ENCODE data around the gene NAA20.

Gene NAA20

DNA sequence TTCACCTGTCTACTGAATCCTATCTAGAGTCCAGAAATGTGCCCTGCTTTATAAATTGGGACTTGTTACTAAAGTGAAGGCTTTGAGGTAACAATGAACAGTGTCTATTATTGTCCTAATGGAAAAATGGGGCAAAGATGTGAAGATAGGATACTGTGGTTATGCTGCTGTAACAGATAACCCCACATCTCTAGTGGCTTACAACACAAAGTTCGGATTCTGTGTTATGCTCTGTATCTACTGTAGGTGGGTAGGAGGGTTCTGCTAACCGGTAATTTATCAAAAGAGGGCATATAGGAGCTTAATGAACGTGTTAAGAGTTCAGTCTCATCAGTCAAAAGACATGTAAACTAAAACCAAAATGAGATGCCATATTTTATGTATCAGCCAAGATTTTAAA, 6.2 kb downstream of the NAA20 start:
- Mint-ChIP-seq H3K4me1 (peaks cover 41% of the 10 kb centered on the region), H3K9me3 (no peaks in the 10 kb centered on the region), H3K36me3 (ENCODE audit: low read depth) (peaks cover 27% of the 10 kb centered on the region), H3K4me3 (no peak overlapping the region), H3K27me3 (ENCODE audit: low read depth) (no peaks in the 10 kb centered on the region), H3K27ac (no peak overlapping the region)
- TF ChIP-seq, protein P1, sequence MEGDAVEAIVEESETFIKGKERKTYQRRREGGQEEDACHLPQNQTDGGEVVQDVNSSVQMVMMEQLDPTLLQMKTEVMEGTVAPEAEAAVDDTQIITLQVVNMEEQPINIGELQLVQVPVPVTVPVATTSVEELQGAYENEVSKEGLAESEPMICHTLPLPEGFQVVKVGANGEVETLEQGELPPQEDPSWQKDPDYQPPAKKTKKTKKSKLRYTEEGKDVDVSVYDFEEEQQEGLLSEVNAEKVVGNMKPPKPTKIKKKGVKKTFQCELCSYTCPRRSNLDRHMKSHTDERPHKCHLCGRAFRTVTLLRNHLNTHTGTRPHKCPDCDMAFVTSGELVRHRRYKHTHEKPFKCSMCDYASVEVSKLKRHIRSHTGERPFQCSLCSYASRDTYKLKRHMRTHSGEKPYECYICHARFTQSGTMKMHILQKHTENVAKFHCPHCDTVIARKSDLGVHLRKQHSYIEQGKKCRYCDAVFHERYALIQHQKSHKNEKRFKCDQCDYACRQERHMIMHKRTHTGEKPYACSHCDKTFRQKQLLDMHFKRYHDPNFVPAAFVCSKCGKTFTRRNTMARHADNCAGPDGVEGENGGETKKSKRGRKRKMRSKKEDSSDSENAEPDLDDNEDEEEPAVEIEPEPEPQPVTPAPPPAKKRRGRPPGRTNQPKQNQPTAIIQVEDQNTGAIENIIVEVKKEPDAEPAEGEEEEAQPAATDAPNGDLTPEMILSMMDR (IDR thresholded peaks at IDR 0.05; ENCODE audit: unreplicated experiment in 3 of 3), result no peak

DNA sequence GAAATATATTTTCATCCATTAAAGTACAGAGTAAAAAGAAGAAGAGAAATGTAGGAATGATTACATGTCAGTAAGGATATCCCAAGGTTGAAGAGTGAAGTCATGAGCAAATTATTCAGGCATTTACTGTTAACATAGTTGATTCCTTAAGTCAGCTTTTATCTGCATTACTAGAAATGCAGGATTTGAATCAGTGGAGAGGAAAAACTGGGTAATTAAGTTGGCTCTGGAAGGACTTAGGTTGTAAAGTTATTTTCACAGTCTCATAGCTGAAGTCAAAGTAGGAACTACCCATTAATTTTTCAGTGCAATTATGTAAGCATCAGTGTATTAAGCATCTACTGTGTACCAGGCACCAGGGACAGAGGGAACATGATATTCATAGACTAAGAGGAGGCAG, 7.8 kb downstream of the NAA20 start:
- H3K4me3 Mint-ChIP-seq, result no peak overlapping the region

DNA sequence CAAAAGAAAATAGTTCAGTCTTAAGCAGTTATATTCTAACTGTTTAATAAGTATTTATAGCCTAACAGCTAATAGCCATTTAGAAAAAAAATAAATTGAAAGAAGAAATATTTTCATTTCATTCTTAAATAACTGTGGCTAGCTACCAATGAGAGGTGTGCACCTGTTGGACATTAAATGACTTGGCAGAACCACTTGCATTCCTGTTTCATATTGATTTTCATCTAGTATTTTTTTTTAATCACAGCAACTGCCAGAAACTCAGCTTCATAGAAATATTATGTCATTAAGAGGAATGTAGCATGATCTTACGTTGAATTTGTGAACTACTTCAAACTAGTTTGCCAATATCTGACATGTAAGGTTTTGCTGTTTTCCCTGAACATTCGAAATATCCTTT, 10.1 kb downstream of the NAA20 start:
- H3K9me3 Mint-ChIP-seq, result no peaks in the 10 kb centered on the region
- peaks cover 35% of the 10 kb centered on the region for H3K36me3 Mint-ChIP-seq (ENCODE audit: low read depth)
- peaks cover 12% of the 10 kb centered on the region for H3K4me1 Mint-ChIP-seq
- H3K4me3 Mint-ChIP-seq, result no peak overlapping the region
- TF ChIP-seq, protein P1 (IDR thresholded peaks at IDR 0.05; ENCODE audit: unreplicated experiment in 3 of 3), result no peak
- H3K27ac Mint-ChIP-seq, result no peak overlapping the region
- no peaks in the 10 kb centered on the region for H3K27me3 Mint-ChIP-seq (ENCODE audit: low read depth)

More for the DNA sequence above, 7.8 kb downstream of the NAA20 start:
- TF ChIP-seq, protein P1 (IDR thresholded peaks at IDR 0.05; ENCODE audit: unreplicated experiment in 3 of 3), result no peak
- Mint-ChIP-seq H3K4me1 (peaks cover 31% of the 10 kb centered on the region), H3K27me3 (ENCODE audit: low read depth) (no peaks in the 10 kb centered on the region), H3K36me3 (ENCODE audit: low read depth) (peaks cover 27% of the 10 kb centered on the region), H3K9me3 (no peaks in the 10 kb centered on the region), H3K27ac (peak overlapping the region in 1 of 3 experiments; percentile 43)

DNA sequence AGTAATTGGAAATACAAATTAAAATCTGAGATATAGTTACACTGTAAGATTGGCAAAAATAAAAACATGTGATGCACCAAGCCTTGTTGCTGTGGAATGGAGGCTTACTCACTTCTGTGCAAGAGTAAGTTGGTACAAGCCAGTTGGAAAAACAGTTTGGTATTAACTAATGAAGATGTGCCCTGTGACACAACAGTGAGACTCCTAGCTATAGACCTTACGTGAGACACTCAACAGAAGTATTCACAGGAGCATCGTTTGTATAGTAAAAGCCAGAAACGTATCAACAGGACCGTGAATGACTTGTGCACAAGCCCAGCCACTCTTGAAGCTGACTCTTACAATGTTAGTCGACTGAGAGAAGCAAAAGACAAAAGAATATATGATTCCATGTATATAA, 14.6 kb downstream of the NAA20 start:
- Mint-ChIP-seq H3K27ac (no peak overlapping the region), H3K36me3 (ENCODE audit: low read depth) (peaks cover 60% of the 10 kb centered on the region), H3K4me3 (no peak overlapping the region), H3K9me3 (no peaks in the 10 kb centered on the region), H3K4me1 (peaks cover 3% of the 10 kb centered on the region), H3K27me3 (ENCODE audit: low read depth) (no peaks in the 10 kb centered on the region)
- TF ChIP-seq, protein P1 (IDR thresholded peaks at IDR 0.05; ENCODE audit: unreplicated experiment in 3 of 3), result no peak

DNA sequence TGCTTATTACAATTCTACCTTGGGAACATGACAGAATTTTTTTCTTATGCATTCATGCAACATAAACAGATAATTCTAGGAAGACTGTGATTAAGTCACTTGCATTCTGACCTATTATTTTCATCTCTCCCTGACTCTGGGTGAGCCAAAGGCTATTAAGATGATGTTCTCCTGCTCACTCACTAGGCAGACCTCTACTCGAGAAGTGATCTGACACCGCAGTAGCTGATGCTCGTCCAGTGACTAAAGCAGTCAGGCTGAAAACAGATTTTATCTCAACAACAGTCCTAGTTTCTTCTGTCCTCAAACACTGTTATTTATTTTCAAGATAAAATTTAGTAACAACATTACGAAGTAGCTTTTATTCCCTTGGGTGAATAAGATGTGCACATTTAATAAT, 17.3 kb downstream of the NAA20 start:
- no peaks in the 10 kb centered on the region for H3K9me3 Mint-ChIP-seq
- H3K4me1 Mint-ChIP-seq, result no peaks in the 10 kb centered on the region
- no peak overlapping the region for H3K27ac Mint-ChIP-seq
- H3K27me3 Mint-ChIP-seq (ENCODE audit: low read depth), result no peaks in the 10 kb centered on the region
- TF ChIP-seq, protein P1 (IDR thresholded peaks at IDR 0.05; ENCODE audit: unreplicated experiment in 3 of 3), result no peak
- peaks cover 63% of the 10 kb centered on the region for H3K36me3 Mint-ChIP-seq (ENCODE audit: low read depth)
- no peak overlapping the region for H3K4me3 Mint-ChIP-seq

DNA sequence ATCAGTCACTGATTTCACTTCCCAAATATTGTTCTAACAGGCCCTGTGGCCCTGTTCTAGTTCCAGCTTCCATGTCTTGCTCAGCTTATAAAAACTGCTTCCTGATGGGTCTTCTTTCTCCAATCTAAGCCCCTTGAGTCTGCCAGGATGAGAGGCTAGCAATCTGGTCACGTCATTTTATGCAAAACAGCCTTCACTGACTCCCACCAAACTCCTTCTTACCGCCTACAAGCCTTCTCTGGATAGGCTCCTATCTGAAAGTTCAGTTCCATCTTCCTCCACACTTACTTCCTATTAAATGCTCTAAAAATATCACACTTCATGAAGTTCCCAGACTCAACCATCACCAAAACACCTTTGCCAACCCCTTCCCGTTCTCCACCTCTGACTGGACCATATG, 19.6 kb downstream of the NAA20 start:
- no peaks in the 10 kb centered on the region for H3K27me3 Mint-ChIP-seq (ENCODE audit: low read depth)
- no peaks in the 10 kb centered on the region for H3K9me3 Mint-ChIP-seq
- H3K4me3 Mint-ChIP-seq, result no peak overlapping the region
- no peaks in the 10 kb centered on the region for H3K4me1 Mint-ChIP-seq
- TF ChIP-seq, protein P1 (IDR thresholded peaks at IDR 0.05; ENCODE audit: unreplicated experiment in 3 of 3), result no peak
- H3K27ac Mint-ChIP-seq, result no peak overlapping the region
- H3K36me3 Mint-ChIP-seq (ENCODE audit: low read depth), result peaks cover 78% of the 10 kb centered on the region

All from nephron (organoid).